Uterus (tissue), 2 donors: ENCODE data around the gene NPHP4.

ENCODE experiments used
- CTCF ChIP-seq, 4 experiments: fragments of 200-600 bp in 2 of 4; fragments of 450-650 bp in 2 of 4; sonication (generic) in 2 of 4; IDR thresholded peaks; one replicate each; pipeline ENCODE4 v1.5.1; 2016 to 2019; ENCODE audit warnings: antibody characterized with exemption in 4 of 4, mild to moderate bottlenecking in 2 of 4, moderate library complexity in 1 of 4
- POLR2A ChIP-seq, 2 donors: fragments of 450-650 bp; IDR thresholded peaks; one replicate each; pipeline ENCODE4 v1.6.1; 2016; ENCODE audit warnings: antibody characterized with exemption in 2 of 2, mild to moderate bottlenecking in 1 of 2, moderate library complexity in 1 of 2

- TF ChIP-seq CTCF (IDR thresholded peaks at IDR 0.05) = no peak
- no peak for TF ChIP-seq POLR2A (IDR thresholded peaks at IDR 0.05)
Observed at GRCh38 chr1:5937373-5937857, 54.8 kb downstream of the NPHP4 start.
